Stimulated activated CD4-positive, alpha-beta T cell treated with anti-CD3 and anti-CD28 coated beads, Interleukin-1b, Interleukin-23, amount 100 ng/mL, for 1 hour (primary cell): Measurements from ENCODE around the gene SLC39A7.

Experiments
- DNase-seq, 2 donors: peaks; one replicate each; pipeline ENCODE4 v3.0.0-alpha.2; 2020; ENCODE audit warnings: low read depth in 2 of 2

The SLC39A7 gene

GRCh38 chr6:33170176-33171015 lies 30.3 kb upstream of the SLC39A7 start:
- DNase-seq: no peak

- no peak for DNase-seq
Observed at GRCh38 chr6:33171016-33171879, 29.4 kb upstream of the SLC39A7 start.

GRCh38 chr6:33171880-33172687 lies 28.6 kb upstream of the SLC39A7 start:
- no peak for DNase-seq

- no peak for DNase-seq
Observed at GRCh38 chr6:33172688-33173534, 27.8 kb upstream of the SLC39A7 start.

- no peak for DNase-seq
Observed at GRCh38 chr6:33173535-33174180, 27.0 kb upstream of the SLC39A7 start.

- DNase-seq: no peak
Observed at GRCh38 chr6:33174784-33175183, 25.9 kb upstream of the SLC39A7 start.

GRCh38 chr6:33175436-33176069 lies 25.1 kb upstream of the SLC39A7 start:
- DNase-seq: no peak

GRCh38 chr6:33176906-33177305 lies 23.8 kb upstream of the SLC39A7 start:
- DNase-seq: no peak

- DNase-seq: no peak
Observed at GRCh38 chr6:33177552-33178446, 22.9 kb upstream of the SLC39A7 start.

- no peak for DNase-seq
Observed at GRCh38 chr6:33178755-33179475, 21.8 kb upstream of the SLC39A7 start.

GRCh38 chr6:33181141-33181540 lies 19.5 kb upstream of the SLC39A7 start:
- no peak for DNase-seq

- DNase-seq: no peak
Observed at GRCh38 chr6:33183071-33183683, 17.5 kb upstream of the SLC39A7 start.

- DNase-seq: no peak
Observed at GRCh38 chr6:33185190-33185589, 15.5 kb upstream of the SLC39A7 start.

- DNase-seq: no peak
Observed at GRCh38 chr6:33185654-33186187, 14.9 kb upstream of the SLC39A7 start.

- no peak for DNase-seq
Observed at GRCh38 chr6:33187809-33188208, 12.9 kb upstream of the SLC39A7 start.

- no peak for DNase-seq
Observed at GRCh38 chr6:33189164-33189563, 11.5 kb upstream of the SLC39A7 start.

- no peak for DNase-seq
Observed at GRCh38 chr6:33189625-33190448, 10.8 kb upstream of the SLC39A7 start.
